ENCODE data around the gene ATRIP. TPM values are rescaled to one million over a fixed set of nuclear protein-coding genes. Genes with fewer than 3 reads are reported as not detected.

Gene ATRIP
- total RNA-seq, 2 donors from 2014 or later: 3.2 to 8.6 TPM

- H3K4me3 ChIP-seq: no peak overlapping the region
- no peak overlapping the region for H3K27ac ChIP-seq
- TF ChIP-seq CTCF (IDR thresholded peaks at IDR 0.05): no peak
- intact Hi-C loops (cut with DNase I): no loop called here
- no peaks in the 10 kb centered on the region for H3K4me1 ChIP-seq
- peaks cover 14% of the 10 kb centered on the region for H3K36me3 ChIP-seq
- no peak overlapping the region for H3K9ac ChIP-seq (ENCODE audit: low read depth in 2 of 2, low read length in 2 of 2)
- H3K9me3 ChIP-seq: no peaks in the 10 kb centered on the region
- H3K27me3 ChIP-seq: no peaks in the 10 kb centered on the region
- no peak for DNase-seq
These were observed 31.9 kb upstream of the ATRIP start for GRCh38 chr3:48414376-48415250.

- intact Hi-C loops (cut with DNase I): no loop called here
- no peak for TF ChIP-seq CTCF (IDR thresholded peaks at IDR 0.05)
- DNase-seq: no peak
- Histone ChIP-seq H3K4me3 (no peak overlapping the region), H3K9me3 (no peaks in the 10 kb centered on the region), H3K9ac (ENCODE audit: low read depth in 2 of 2, low read length in 2 of 2) (no peak overlapping the region), H3K4me1 (no peaks in the 10 kb centered on the region), H3K27ac (no peak overlapping the region), H3K36me3 (peaks cover 14% of the 10 kb centered on the region), H3K27me3 (no peaks in the 10 kb centered on the region)
These were observed 31.1 kb upstream of the ATRIP start for GRCh38 chr3:48415251-48415953.

GRCh38 chr3:48416091-48416505, 30.4 kb upstream of the ATRIP start:
- no peak for DNase-seq
- H3K9ac ChIP-seq (ENCODE audit: low read depth in 2 of 2, low read length in 2 of 2): no peak overlapping the region
- H3K27me3 ChIP-seq: no peaks in the 10 kb centered on the region

GRCh38 chr3:48416546-48416945, 30.0 kb upstream of the ATRIP start:
- no peak overlapping the region for H3K9ac ChIP-seq (ENCODE audit: low read depth in 2 of 2, low read length in 2 of 2)
- peaks cover 13% of the 10 kb centered on the region for H3K36me3 ChIP-seq
- no peak for TF ChIP-seq CTCF (IDR thresholded peaks at IDR 0.05)
- no peaks in the 10 kb centered on the region for H3K9me3 ChIP-seq
- H3K4me1 ChIP-seq: no peaks in the 10 kb centered on the region
- DNase-seq: no peak
- no peak overlapping the region for H3K27ac ChIP-seq
- no peak overlapping the region for H3K4me3 ChIP-seq
- intact Hi-C loops (cut with DNase I): no loop called here
- no peaks in the 10 kb centered on the region for H3K27me3 ChIP-seq

More at GRCh38 chr3:48416091-48416505, 30.4 kb upstream of the ATRIP start:
- intact Hi-C loops (cut with DNase I): no loop called here
- no peak overlapping the region for H3K27ac ChIP-seq
- peaks cover 14% of the 10 kb centered on the region for H3K36me3 ChIP-seq
- H3K4me3 ChIP-seq: no peak overlapping the region
- no peaks in the 10 kb centered on the region for H3K4me1 ChIP-seq
- TF ChIP-seq CTCF (IDR thresholded peaks at IDR 0.05): no peak
- H3K9me3 ChIP-seq: no peaks in the 10 kb centered on the region

GRCh38 chr3:48417529-48418108, 28.9 kb upstream of the ATRIP start:
- H3K27me3 ChIP-seq: no peaks in the 10 kb centered on the region
- intact Hi-C loops (cut with DNase I): no loop called here
- H3K27ac ChIP-seq: no peak overlapping the region
- H3K9me3 ChIP-seq: no peaks in the 10 kb centered on the region
- H3K4me1 ChIP-seq: no peaks in the 10 kb centered on the region
- no peak for DNase-seq
- H3K4me3 ChIP-seq: no peak overlapping the region
- H3K9ac ChIP-seq (ENCODE audit: low read depth in 2 of 2, low read length in 2 of 2): no peak overlapping the region
- TF ChIP-seq CTCF (IDR thresholded peaks at IDR 0.05): no peak
- peaks cover 2% of the 10 kb centered on the region for H3K36me3 ChIP-seq

Data from colonic mucosa (tissue), 4 donors.